ENCODE measurements around the gene OBSCN.

- no peak for TF ChIP-seq CTCF (conservative IDR thresholded peaks at IDR 0.05; ENCODE audit: low read length)
- no peak for TF ChIP-seq EZH2phosphoT487 (IDR thresholded peaks at IDR 0.05; ENCODE audit: borderline replicate concordance)
These were observed 198.1 kb downstream of the OBSCN start for GRCh38 chr1:228405979-228406228.
